Spleen (tissue), 11 donors: ENCODE results near the gene MEGF9. TPM values are rescaled to one million over a fixed set of nuclear protein-coding genes. Genes with fewer than 3 reads are reported as not detected.

ENCODE experiments used
- DNase-seq: peaks from one replicate; pipeline ENCODE4 v3.0.0-alpha.2; 2020
- H3K27ac ChIP-seq, 8 donors: fragments of 200-600 bp; sonication (generic) in 7 of 8; 1 replicate in 4 of 8; 2 replicates in 4 of 8; pipeline versions ENCODE4 v1.5.0 to v1.8.0; 2016 to 2021; ENCODE audit warnings: inconsistent platforms in 4 of 8, mild to moderate bottlenecking in 4 of 8, moderate library complexity in 1 of 8
- H3K27me3 ChIP-seq, 7 donors: fragments of 200-600 bp; sonication (generic) in 6 of 7; replicated peaks in 1 of 7; 1 replicate in 4 of 7; 2 replicates in 3 of 7; pipeline versions ENCODE4 v1.5.0 to v1.8.0; 2016 to 2021; ENCODE audit warnings: inconsistent platforms in 3 of 7, mild to moderate bottlenecking in 1 of 7
- H3K36me3 ChIP-seq, 6 donors: fragments of 200-600 bp; sonication (generic) in 5 of 6; 1 replicate in 4 of 6; 2 replicates in 2 of 6; pipeline versions ENCODE4 v1.5.0 to v1.8.0; 2016 to 2021; ENCODE audit warnings: inconsistent platforms in 2 of 6
- H3K4me1 ChIP-seq, 6 donors: fragments of 200-600 bp; sonication (generic) in 5 of 6; 1 replicate in 3 of 6; 2 replicates in 3 of 6; pipeline versions ENCODE4 v1.5.0 to v1.8.0; 2016 to 2021; ENCODE audit warnings: inconsistent platforms in 3 of 6
- H3K4me3 ChIP-seq, 8 donors: fragments of 200-600 bp; sonication (generic) in 7 of 8; 1 replicate in 4 of 8; 2 replicates in 4 of 8; pipeline versions ENCODE4 v1.5.0 to v1.8.0; 2016 to 2021; ENCODE audit warnings: inconsistent platforms in 4 of 8, mild to moderate bottlenecking in 4 of 8, moderate library complexity in 2 of 8
- H3K9me3 ChIP-seq, 8 donors: fragments of 200-600 bp; sonication (generic) in 7 of 8; 1 replicate in 4 of 8; 2 replicates in 4 of 8; pipeline versions ENCODE4 v1.5.0 to v1.8.0; 2016 to 2021; ENCODE audit warnings: inconsistent platforms in 4 of 8
- CTCF ChIP-seq, 11 experiments: fragments of 200-600 bp in 7 of 11; fragments of 450-650 bp in 4 of 11; sonication (generic) in 4 of 11; IDR thresholded peaks in 8 of 11; conservative IDR thresholded peaks in 3 of 11; 1 replicate in 7 of 11; 2 replicates in 4 of 11; pipeline versions ENCODE4 v1.4.0 to v1.8.0; 2016 to 2021; ENCODE audit warnings: antibody characterized with exemption in 11 of 11, inconsistent platforms in 4 of 11, mild to moderate bottlenecking in 1 of 11
- POLR2A ChIP-seq, 3 donors: fragments of 450-650 bp; IDR thresholded peaks; one replicate each; pipeline ENCODE4 v1.5.1; 2017; ENCODE audit warnings: antibody characterized with exemption in 3 of 3, mild to moderate bottlenecking in 1 of 3
- POLR2AphosphoS5 ChIP-seq, 3 donors: sonication (generic); formaldehyde crosslinking; IDR thresholded peaks; one replicate each; pipeline ENCODE4 v1.5.1; 2017; ENCODE audit warnings: antibody characterized with exemption in 3 of 3
- WGBS, 5 donors: extraction: QIAGEN DNeasy Blood & Tissue Kit in 3 of 5; methylation state at CpG; one replicate each; pipeline versions ENCODE4 v1.1.5 to v1.1.7; 2013 to 2018; 5-methylcytosine and 5-hydroxymethylcytosine counted together
- intact Hi-C: fragments of 100-400 bp; cut with DNase I; formaldehyde crosslinking; loops from one replicate; pipeline ENCODE4 v1.15.0; 2023; ENCODE audit warnings: low total_unique reads
- polyA plus RNA-seq, 3 donors: library from polyadenylated mRNA; stranded (reverse); fragments of 200-250 nt; gene quantifications; one replicate each; pipeline ENCODE4 v1.2.1, GENCODE V29; 2013
- total RNA-seq, 7 donors: library from RNA; depleted of rRNA in 3 of 7; stranded (reverse); fragments of >200 nt in 3 of 7; fragmentation: NEBNext Ultra II Directional in 4 of 7; extraction: Animal tissue kit (Norgen Biotek cat#: 25700) in 4 of 7; gene quantifications; one replicate each; pipeline versions ENCODE4 v1.1.0 to v1.2.1, GENCODE V29; 2016 to 2021
- donor health status: healthy with polysubstance abuse.
- donor health status: DM: no; HTN: no; CAD: no; lungs with moderate emphysema.
- donor health status: DM: no; HTN: no; CAD: no.
- donor health status: Bipolar disorder and iron deficiency.
- donor health status: healthy.
- donor health status: DM: no; HTN: no; CAD: no.
- donor health status: DM: yes; HTN: yes; CAD: no.

MEGF9 gene
- total and polyA plus RNA-seq, 10 donors, result 2.2 to 57.3 (median 30.7) TPM

- WGBS, 5 donors, result 75 to 82% (median 80%) methylated on average over 4 of the region's 4 CpGs
- no peaks in the 10 kb centered on the region for H3K9me3 ChIP-seq
- peaks cover 0 to 23% (median 0%) of the 10 kb centered on the region in 6 donors for H3K4me1 ChIP-seq
- H3K36me3 ChIP-seq, result peaks cover 0 to 25% (median 0%) of the 10 kb centered on the region in 6 donors
- intact Hi-C loops, result no loop called here
- H3K27ac ChIP-seq, result no peak overlapping the region
- TF ChIP-seq POLR2AphosphoS5 (IDR thresholded peaks at IDR 0.05), result no peak
- TF ChIP-seq POLR2A (IDR thresholded peaks at IDR 0.05), result no peak
- no peak for TF ChIP-seq CTCF (IDR thresholded peaks at IDR 0.05 in 8 of 11, conservative IDR thresholded peaks at IDR 0.05 in 3 of 11)
- no peak overlapping the region for H3K4me3 ChIP-seq
- DNase-seq, result no peak
- no peaks in the 10 kb centered on the region for H3K27me3 ChIP-seq
Observed at GRCh38 chr9:120655005-120655622, 59.2 kb downstream of the MEGF9 start.

GRCh38 chr9:120654272-120654671, 60.0 kb downstream of the MEGF9 start:
- no peak for DNase-seq
- H3K9me3 ChIP-seq, result no peaks in the 10 kb centered on the region
- H3K4me3 ChIP-seq, result no peak overlapping the region
- H3K27me3 ChIP-seq, result no peaks in the 10 kb centered on the region
- TF ChIP-seq CTCF (IDR thresholded peaks at IDR 0.05 in 8 of 11, conservative IDR thresholded peaks at IDR 0.05 in 3 of 11), result no peak
- TF ChIP-seq POLR2AphosphoS5 (IDR thresholded peaks at IDR 0.05), result no peak
- TF ChIP-seq POLR2A (IDR thresholded peaks at IDR 0.05), result no peak
- intact Hi-C loops, result no loop called here
- H3K27ac ChIP-seq, result no peak overlapping the region
- H3K4me1 ChIP-seq, result peaks cover 0 to 15% (median 0%) of the 10 kb centered on the region in 6 donors
- 93 to 97% (median 93%) methylated on average over 4 of the region's 4 CpGs for WGBS, 5 donors
- H3K36me3 ChIP-seq, result peaks cover 0 to 33% (median 0%) of the 10 kb centered on the region in 6 donors

- Histone ChIP-seq H3K4me3 (no peak overlapping the region), H3K9me3 (no peaks in the 10 kb centered on the region), H3K4me1 (peaks cover 0 to 14% (median 0%) of the 10 kb centered on the region in 6 donors), H3K27ac (no peak overlapping the region), H3K27me3 (no peaks in the 10 kb centered on the region), H3K36me3 (peaks cover 0 to 29% (median 0%) of the 10 kb centered on the region in 6 donors)
- DNase-seq, result no peak
- TF ChIP-seq CTCF (IDR thresholded peaks at IDR 0.05 in 8 of 11, conservative IDR thresholded peaks at IDR 0.05 in 3 of 11) (no peak), POLR2A (IDR thresholded peaks at IDR 0.05) (no peak), POLR2AphosphoS5 (IDR thresholded peaks at IDR 0.05) (no peak)
- intact Hi-C loops, result no loop called here
- 86 to 95% (median 92%) methylated on average over 1 of the region's 1 CpG for WGBS, 5 donors
Observed at GRCh38 chr9:120653762-120654161, 60.5 kb downstream of the MEGF9 start.

GRCh38 chr9:120652934-120653333, 61.3 kb downstream of the MEGF9 start:
- Histone ChIP-seq H3K4me1 (peaks cover 0 to 17% (median 0%) of the 10 kb centered on the region in 6 donors), H3K9me3 (no peaks in the 10 kb centered on the region), H3K27ac (peak overlapping the region in 1 of 8 donors; percentile 16), H3K36me3 (peaks cover 0 to 21% (median 0%) of the 10 kb centered on the region in 6 donors), H3K27me3 (no peaks in the 10 kb centered on the region), H3K4me3 (no peak overlapping the region)
- TF ChIP-seq POLR2A (IDR thresholded peaks at IDR 0.05), result no peak
- TF ChIP-seq POLR2AphosphoS5 (IDR thresholded peaks at IDR 0.05), result no peak
- no peak for TF ChIP-seq CTCF (IDR thresholded peaks at IDR 0.05 in 8 of 11, conservative IDR thresholded peaks at IDR 0.05 in 3 of 11)
- intact Hi-C loops, result no loop called here
- WGBS, 5 donors, result 60 to 89% (median 85%) methylated on average over 2 of the region's 2 CpGs
- DNase-seq, result no peak
